Mesodermal cell (in vitro differentiated cells): ENCODE data around the gene ADGRD2.
"Not testable (repeated sequence)": the region's sequence is repeated elsewhere in the genome, so short reads cannot be mapped to it uniquely, and the experiment has no call there.

Source experiments
- H3K27ac ChIP-seq: 2 replicates; pipeline ENCODE4 v1.7.0; 2013; ENCODE audit warnings: mild to moderate bottlenecking, low read depth, low read length, moderate library complexity; ENCODE audit not compliant: severe bottlenecking
- H3K36me3 ChIP-seq: 2 replicates; pipeline ENCODE4 v1.7.1; 2013; ENCODE audit warnings: mild to moderate bottlenecking, low read length, moderate library complexity; ENCODE audit not compliant: control insufficient read depth, insufficient read depth
- H3K4me1 ChIP-seq: one replicate; pipeline ENCODE4 v1.7.1; 2013; ENCODE audit warnings: mild to moderate bottlenecking, low read length; ENCODE audit not compliant: insufficient read depth, control insufficient read depth, poor library complexity, severe bottlenecking
- H3K4me3 ChIP-seq: 2 replicates; pipeline ENCODE4 v1.7.0; 2013; ENCODE audit warnings: low read length, control low read depth, mild to moderate bottlenecking; ENCODE audit not compliant: insufficient read depth, poor library complexity, severe bottlenecking; ENCODE audit errors: extremely low read depth
- H3K9me3 ChIP-seq: 2 replicates; pipeline ENCODE4 v1.7.1; 2013; ENCODE audit warnings: mild to moderate bottlenecking, low read length, moderate library complexity; ENCODE audit not compliant: control insufficient read depth
- WGBS, 2 experiments: methylation state at CpG; one replicate each; pipeline ENCODE4 v1.1.5; 2013; ENCODE audit warnings: missing lambda C conversion rate in 2 of 2; ENCODE audit not compliant: insufficient coverage in 2 of 2; 5-methylcytosine and 5-hydroxymethylcytosine counted together

ADGRD2 gene

GRCh38 chr9:124419832-124420489 is 30.3 kb upstream of the ADGRD2 start:
- Histone ChIP-seq H3K4me3 (no peak overlapping the region), H3K36me3 (no peaks in the 10 kb centered on the region), H3K4me1 (no peaks in the 10 kb centered on the region), H3K27ac (no peak overlapping the region), H3K9me3 (no peaks in the 10 kb centered on the region)
- WGBS, 2 experiments: 77 to 78% methylated on average over 5 to 6 of the region's 6 CpGs

DNA sequence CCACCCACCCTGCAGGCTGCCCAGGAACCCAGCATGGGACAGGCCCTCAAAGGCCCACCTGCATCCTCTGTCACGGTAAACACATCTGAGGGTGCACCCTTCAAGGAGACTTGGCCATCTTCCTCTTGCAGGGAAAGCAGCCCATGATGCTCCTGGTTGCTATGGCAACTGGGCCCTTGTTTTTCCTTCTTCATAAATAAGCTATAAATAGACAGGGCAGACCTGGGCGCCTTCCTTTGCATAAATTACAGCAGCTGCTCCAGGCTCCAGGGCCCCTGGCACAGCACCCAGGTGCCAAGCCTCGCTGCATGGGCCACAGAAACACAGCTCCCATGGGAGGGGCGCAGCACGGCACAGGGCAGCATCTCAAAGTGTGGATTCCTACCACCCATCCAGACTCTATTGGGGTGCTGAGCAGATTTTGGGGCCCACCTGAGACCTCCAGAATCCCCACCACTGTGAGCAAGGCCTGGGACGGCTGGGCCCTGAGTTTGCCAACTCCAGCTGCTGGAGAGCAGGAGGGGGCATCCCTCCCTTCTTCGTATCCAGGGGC is 29.2 kb upstream of the ADGRD2 start:
- H3K4me3 ChIP-seq: no peak overlapping the region
- WGBS, 2 experiments: 94 to 97% methylated on average over 6 to 7 of the region's 7 CpGs
- H3K4me1 ChIP-seq: no peaks in the 10 kb centered on the region
- no peaks in the 10 kb centered on the region for H3K36me3 ChIP-seq
- H3K27ac ChIP-seq: no peak overlapping the region
- no peaks in the 10 kb centered on the region for H3K9me3 ChIP-seq

GRCh38 chr9:124423155-124423554 is 27.1 kb upstream of the ADGRD2 start:
- no peaks in the 10 kb centered on the region for H3K36me3 ChIP-seq
- 87 to 88% methylated on average over 3 to 4 of the region's 5 CpGs for WGBS, 2 experiments

DNA sequence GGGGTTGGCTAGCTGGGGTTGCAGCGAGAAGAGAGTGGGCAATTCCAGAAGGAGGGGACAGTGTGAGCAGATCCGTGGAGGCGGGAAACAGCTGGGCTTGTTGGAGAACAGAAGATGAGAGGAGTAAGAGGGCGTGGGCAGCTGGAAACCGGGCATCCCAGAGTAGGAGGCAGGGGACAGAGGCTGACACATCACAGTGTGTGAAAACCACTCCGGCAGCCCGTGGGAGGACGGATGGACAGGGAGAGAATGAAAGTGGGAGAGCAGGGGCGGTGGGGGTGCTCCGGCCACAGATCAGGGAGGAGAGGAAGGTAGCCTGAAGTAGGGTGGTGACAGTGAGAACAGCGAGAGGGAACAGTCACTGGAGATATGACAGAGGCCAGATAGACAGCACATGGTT is 26.7 kb upstream of the ADGRD2 start:
- H3K36me3 ChIP-seq: no peaks in the 10 kb centered on the region
- H3K4me3 ChIP-seq: no peak overlapping the region
- WGBS, 2 experiments: 72 to 75% methylated on average over 9 to 11 of the region's 11 CpGs
- no peak overlapping the region for H3K27ac ChIP-seq
- no peaks in the 10 kb centered on the region for H3K4me1 ChIP-seq
- no peaks in the 10 kb centered on the region for H3K9me3 ChIP-seq

More at GRCh38 chr9:124423155-124423554, 27.1 kb upstream of the ADGRD2 start:
- Histone ChIP-seq H3K9me3 (no peaks in the 10 kb centered on the region), H3K27ac (no peak overlapping the region), H3K4me3 (no peak overlapping the region), H3K4me1 (no peaks in the 10 kb centered on the region)

DNA sequence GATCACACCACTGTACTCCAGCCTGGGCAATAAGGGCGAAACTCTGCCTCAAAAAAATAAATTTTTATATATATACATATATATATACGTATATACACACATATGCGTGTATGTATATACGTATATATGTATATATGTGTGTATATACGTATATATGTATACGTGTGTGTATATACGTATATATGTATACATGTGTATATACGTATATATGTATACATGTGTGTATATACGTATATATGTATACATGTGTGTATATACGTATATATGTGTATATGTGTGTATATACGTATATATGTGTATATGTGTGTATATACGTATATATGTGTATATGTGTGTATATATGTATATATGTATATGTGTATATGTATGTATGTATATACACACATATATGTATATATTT is 24.5 kb upstream of the ADGRD2 start:
- not testable (repeated sequence) for H3K27ac ChIP-seq, H3K4me3 ChIP-seq, H3K36me3 ChIP-seq, H3K4me1 ChIP-seq, H3K9me3 ChIP-seq
- no CpG with 5 or more reads among the region's 12 CpGs for WGBS, 2 experiments

DNA sequence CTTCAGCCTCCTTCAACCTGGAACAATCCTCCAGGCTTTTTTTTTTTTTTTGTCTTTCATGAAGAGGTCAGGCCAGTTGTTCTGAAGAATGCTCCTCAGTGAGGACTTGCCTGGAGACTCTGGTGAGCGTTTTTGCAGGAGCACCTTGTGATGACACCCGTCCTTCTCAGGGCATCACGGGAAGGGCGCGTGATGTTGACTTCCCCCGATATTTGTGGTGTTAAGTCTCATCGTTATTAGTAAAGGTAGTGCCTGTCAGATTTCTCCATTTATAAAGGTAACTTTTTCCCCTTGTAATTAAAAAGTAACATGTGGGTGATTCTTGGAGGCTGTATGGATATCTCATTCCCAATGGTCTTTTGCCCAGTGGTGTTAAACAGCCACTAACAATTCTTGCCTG is 23.9 kb upstream of the ADGRD2 start:
- H3K9me3 ChIP-seq: no peaks in the 10 kb centered on the region
- H3K27ac ChIP-seq: no peak overlapping the region
- WGBS, 2 experiments: 83 to 90% methylated on average over 1 to 3 of the region's 7 CpGs
- H3K4me3 ChIP-seq: no peak overlapping the region
- no peaks in the 10 kb centered on the region for H3K4me1 ChIP-seq
- no peaks in the 10 kb centered on the region for H3K36me3 ChIP-seq

DNA sequence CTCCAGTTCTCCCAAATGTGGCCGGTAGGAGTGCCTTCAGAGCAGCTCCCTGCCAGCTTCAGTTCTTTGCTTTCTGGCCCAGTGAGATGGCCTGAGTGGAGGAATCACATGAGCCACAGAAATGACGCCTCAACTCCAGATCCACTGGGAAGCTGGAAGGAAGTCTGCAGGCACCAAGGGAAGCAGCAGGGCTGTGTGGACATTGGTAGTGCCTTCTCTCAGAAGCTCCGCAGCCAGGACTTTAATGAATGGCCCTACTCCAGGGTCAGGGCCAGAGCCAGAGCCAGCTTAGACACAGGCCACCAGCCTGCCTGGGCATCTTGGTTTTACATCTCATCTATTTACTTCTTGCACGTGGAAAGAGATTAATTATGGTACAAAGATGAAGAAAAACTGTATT is 23.0 kb upstream of the ADGRD2 start:
- Histone ChIP-seq H3K36me3 (no peaks in the 10 kb centered on the region), H3K4me3 (no peak overlapping the region), H3K4me1 (no peaks in the 10 kb centered on the region), H3K9me3 (no peaks in the 10 kb centered on the region), H3K27ac (no peak overlapping the region)
- WGBS, 2 experiments: 69 to 94% methylated on average over 2 of the region's 4 CpGs

GRCh38 chr9:124428751-124429529 is 21.3 kb upstream of the ADGRD2 start:
- no peaks in the 10 kb centered on the region for H3K9me3 ChIP-seq
- no peak overlapping the region for H3K27ac ChIP-seq
- H3K36me3 ChIP-seq: no peaks in the 10 kb centered on the region
- no peak overlapping the region for H3K4me3 ChIP-seq
- WGBS, 2 experiments: 91% methylated on average over 25 to 27 of the region's 28 CpGs
- no peaks in the 10 kb centered on the region for H3K4me1 ChIP-seq

- no peaks in the 10 kb centered on the region for H3K9me3 ChIP-seq
- H3K4me3 ChIP-seq: no peak overlapping the region
- WGBS, 2 experiments: 85 to 90% methylated on average over 2 to 4 of the region's 4 CpGs
- H3K4me1 ChIP-seq: no peaks in the 10 kb centered on the region
- no peaks in the 10 kb centered on the region for H3K36me3 ChIP-seq
- H3K27ac ChIP-seq: no peak overlapping the region
Measured at GRCh38 chr9:124429530-124429867, 20.8 kb upstream of the ADGRD2 start.

GRCh38 chr9:124436320-124436719 is 13.9 kb upstream of the ADGRD2 start:
- no peak overlapping the region for H3K27ac ChIP-seq
- H3K4me3 ChIP-seq: no peak overlapping the region
- H3K36me3 ChIP-seq: no peaks in the 10 kb centered on the region
- no peaks in the 10 kb centered on the region for H3K9me3 ChIP-seq
- no peaks in the 10 kb centered on the region for H3K4me1 ChIP-seq

GRCh38 chr9:124437086-124437485 is 13.2 kb upstream of the ADGRD2 start:
- no peaks in the 10 kb centered on the region for H3K36me3 ChIP-seq
- no peaks in the 10 kb centered on the region for H3K4me1 ChIP-seq
- no peaks in the 10 kb centered on the region for H3K9me3 ChIP-seq
- H3K27ac ChIP-seq: no peak overlapping the region
- 100% methylated on average over 1 to 3 of the region's 3 CpGs for WGBS, 2 experiments
- H3K4me3 ChIP-seq: no peak overlapping the region
